ENCODE data around the gene QPRT.
"Not testable (repeated sequence)": the region's sequence is repeated elsewhere in the genome, so short reads cannot be mapped to it uniquely, and the experiment has no call there.

QPRT gene

GRCh38 chr16:29678691-29679267, at the start of gene QPRT:
Gene QPRT (plus strand): TSS chr16:29679180. CDS start chr16:29679198, 18 bp downstream.
- no peak for DNase-seq (ENCODE audit: low read depth in 2 of 2)

GRCh38 chr16:29629318-29629717, 49.7 kb upstream of the QPRT start:
- not testable (repeated sequence) for DNase-seq (ENCODE audit: low read depth in 2 of 2)

GRCh38 chr16:29631658-29632057, 47.3 kb upstream of the QPRT start:
- not testable (repeated sequence) for DNase-seq (ENCODE audit: low read depth in 2 of 2)

GRCh38 chr16:29635902-29636301, 43.1 kb upstream of the QPRT start:
- DNase-seq (ENCODE audit: low read depth in 2 of 2) = not testable (repeated sequence)

- not testable (repeated sequence) for DNase-seq (ENCODE audit: low read depth in 2 of 2)
These were observed 42.6 kb upstream of the QPRT start for GRCh38 chr16:29636368-29636767.

GRCh38 chr16:29638751-29639150, 40.2 kb upstream of the QPRT start:
- DNase-seq (ENCODE audit: low read depth in 2 of 2) = not testable (repeated sequence)

GRCh38 chr16:29641561-29641960, 37.4 kb upstream of the QPRT start:
- no peak for DNase-seq (ENCODE audit: low read depth in 2 of 2)

GRCh38 chr16:29643596-29643995, 35.4 kb upstream of the QPRT start:
- DNase-seq (ENCODE audit: low read depth in 2 of 2) = no peak

GRCh38 chr16:29644338-29644857, 34.6 kb upstream of the QPRT start:
- DNase-seq (ENCODE audit: low read depth in 2 of 2) = no peak

GRCh38 chr16:29644973-29645693, 33.8 kb upstream of the QPRT start:
- no peak for DNase-seq (ENCODE audit: low read depth in 2 of 2)

GRCh38 chr16:29645694-29646187, 33.2 kb upstream of the QPRT start:
- no peak for DNase-seq (ENCODE audit: low read depth in 2 of 2)

GRCh38 chr16:29646947-29647346, 32.0 kb upstream of the QPRT start:
- DNase-seq (ENCODE audit: low read depth in 2 of 2) = no peak

GRCh38 chr16:29649588-29650494, 29.1 kb upstream of the QPRT start:
- DNase-seq (ENCODE audit: low read depth in 2 of 2) = no peak

GRCh38 chr16:29650771-29651170, 28.2 kb upstream of the QPRT start:
- DNase-seq (ENCODE audit: low read depth in 2 of 2) = no peak

- DNase-seq (ENCODE audit: low read depth in 2 of 2) = no peak
These were observed 27.1 kb upstream of the QPRT start for GRCh38 chr16:29651774-29652349.

- no peak for DNase-seq (ENCODE audit: low read depth in 2 of 2)
These were observed 25.5 kb upstream of the QPRT start for GRCh38 chr16:29653471-29653870.

GRCh38 chr16:29653890-29654289, 25.1 kb upstream of the QPRT start:
- not testable (repeated sequence) for DNase-seq (ENCODE audit: low read depth in 2 of 2)

GRCh38 chr16:29656688-29657523, 22.1 kb upstream of the QPRT start:
- no peak for DNase-seq (ENCODE audit: low read depth in 2 of 2)

GRCh38 chr16:29658705-29659104, 20.3 kb upstream of the QPRT start:
- DNase-seq (ENCODE audit: low read depth in 2 of 2) = no peak

GRCh38 chr16:29662000-29662728, 16.8 kb upstream of the QPRT start:
- DNase-seq (ENCODE audit: low read depth in 2 of 2) = no peak

All from stimulated activated CD8-positive, alpha-beta memory T cell treated with anti-CD3 and anti-CD28 coated beads, Interleukin-7, amount 100 ng/mL, for 1 hour (primary cell).